AG09309 (cell line): ENCODE data around the gene INSYN1.

Source experiments
- DNase-seq: peaks from one replicate; pipeline ENCODE4 v3.0.0-alpha.2; 2010; ENCODE audit warnings: low read depth
- H3K4me3 ChIP-seq: 2 replicates; pipeline ENCODE4 v1.5.1; 2011; ENCODE audit warnings: mild to moderate bottlenecking, low read depth, low read length, moderate library complexity; ENCODE audit not compliant: control insufficient read depth
- CTCF ChIP-seq: IDR thresholded peaks from 2 replicates; pipeline ENCODE4 v1.5.1; 2011; ENCODE audit warnings: mild to moderate bottlenecking, low read depth, low read length, inconsistent platforms; ENCODE audit not compliant: insufficient read depth, control insufficient read depth; ENCODE audit errors: missing control alignments

The INSYN1 gene

DNA sequence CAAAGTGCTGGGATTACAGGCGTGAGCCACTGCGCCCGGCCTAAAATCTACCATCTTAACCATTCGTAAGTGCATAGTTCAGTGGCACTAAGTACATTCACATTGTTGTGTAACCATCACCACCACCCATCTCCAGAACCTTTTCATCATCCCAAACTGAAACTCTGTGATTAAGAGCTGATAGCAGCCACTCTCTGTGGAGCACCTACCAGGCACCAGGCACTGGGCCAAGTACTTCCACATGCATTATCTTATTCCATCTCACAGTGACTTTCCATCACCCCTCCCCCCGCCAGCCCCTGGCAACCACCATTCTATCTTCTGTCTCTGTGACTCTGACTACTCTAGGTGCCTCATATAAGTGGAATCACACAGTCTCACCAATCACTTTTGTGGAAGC lies 2.3 kb upstream of the INSYN1 start:
- no peak for TF ChIP-seq CTCF
- H3K4me3 ChIP-seq: no peak overlapping the region
- DNase-seq: no peak

DNA sequence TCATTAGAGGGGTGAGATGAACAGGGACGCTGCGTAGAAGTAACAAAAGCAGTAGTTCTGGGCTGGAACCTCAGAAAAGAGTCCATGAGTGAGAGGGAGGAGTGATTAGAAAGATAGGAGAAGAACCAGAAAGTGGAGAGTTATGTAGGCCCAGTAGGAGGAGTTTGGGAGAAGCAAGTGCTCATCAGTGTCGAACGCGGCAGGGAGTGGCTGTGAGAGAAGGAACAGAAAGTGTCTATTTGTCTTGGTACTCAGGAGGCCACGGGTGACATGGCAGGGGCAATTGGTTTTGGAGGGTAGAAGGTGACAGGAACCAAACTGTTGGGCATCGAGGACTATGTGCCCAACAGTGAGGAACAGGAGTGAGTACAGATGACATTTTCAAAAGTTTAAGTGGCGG lies 1.3 kb upstream of the INSYN1 start:
- no peak for TF ChIP-seq CTCF
- no peak overlapping the region for H3K4me3 ChIP-seq
- DNase-seq: no peak

GRCh38 chr15:73752806-73753193 lies 351 bp downstream of the INSYN1 start:
- peak overlapping the region; percentile 51 for H3K4me3 ChIP-seq
- TF ChIP-seq CTCF: no peak
- no peak for DNase-seq

DNA sequence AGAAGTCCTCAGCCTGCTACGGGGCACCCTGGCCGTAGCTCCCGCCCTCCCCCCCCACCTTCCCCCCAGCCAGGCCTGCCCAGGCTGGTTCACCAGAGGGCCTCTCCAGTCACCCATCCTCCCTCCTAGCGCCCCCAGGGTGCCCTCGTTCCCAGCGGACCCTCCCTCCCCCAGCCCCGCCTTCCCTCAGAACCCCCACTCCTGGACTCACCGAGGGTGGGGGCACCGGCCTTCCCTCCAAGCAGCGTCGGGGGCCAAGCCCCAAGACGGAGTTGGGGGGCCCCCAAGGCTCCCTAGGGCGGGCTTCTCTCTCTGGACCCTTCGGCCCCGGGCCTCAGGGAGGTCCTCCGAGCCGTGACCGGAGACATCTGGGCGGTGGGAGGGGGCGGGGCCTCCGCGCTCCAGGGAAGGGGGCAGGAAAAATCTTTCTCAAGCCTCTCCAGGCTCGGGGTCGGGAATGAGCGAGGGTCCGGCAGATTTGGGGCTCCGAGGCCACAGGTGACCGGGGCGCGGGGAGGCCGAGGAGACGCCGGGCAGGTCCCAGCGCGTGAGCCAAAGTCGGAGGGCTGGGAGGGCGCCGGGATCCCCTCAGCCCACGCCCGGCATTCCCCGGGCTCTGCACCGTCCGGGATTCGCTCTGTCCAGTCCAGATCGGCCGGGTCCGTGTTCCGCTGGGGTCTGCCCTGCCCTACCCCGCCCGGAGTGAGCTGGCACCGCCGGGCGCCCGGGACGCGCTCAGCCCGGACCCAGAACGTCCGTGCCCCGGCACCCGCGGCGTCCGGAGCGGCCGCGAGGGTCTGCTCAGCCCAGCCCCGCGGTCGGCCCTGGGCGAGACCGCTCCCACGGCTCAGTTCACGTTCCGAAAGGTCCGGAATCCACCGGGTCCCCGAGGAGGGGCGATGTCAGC lies 999 bp downstream of the INSYN1 start:
- H3K4me3 ChIP-seq: peak overlapping the region; percentile 51
- DNase-seq: no peak
- TF ChIP-seq CTCF: no peak

DNA sequence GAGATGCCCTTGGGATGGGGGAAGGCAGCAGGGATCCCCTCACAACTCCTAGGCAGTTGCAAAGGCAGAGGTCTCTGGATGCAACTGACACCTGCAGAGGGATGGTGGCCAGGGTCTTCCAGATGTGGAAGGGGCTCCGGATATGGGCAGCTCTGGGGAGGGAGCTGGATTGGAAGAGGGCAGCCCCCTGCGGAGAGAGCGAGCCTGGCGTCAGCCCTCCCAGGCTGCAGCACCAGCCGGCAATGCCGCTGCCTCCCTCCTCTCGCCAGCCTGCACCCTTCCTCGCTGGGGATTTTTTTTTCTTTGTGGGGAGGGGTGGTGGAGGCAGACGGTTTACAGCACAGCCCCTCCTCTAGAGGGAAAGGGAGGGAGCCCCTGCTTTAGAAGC lies 1.6 kb downstream of the INSYN1 start:
- DNase-seq: no peak
- peak overlapping the region; percentile 25 for H3K4me3 ChIP-seq

DNA sequence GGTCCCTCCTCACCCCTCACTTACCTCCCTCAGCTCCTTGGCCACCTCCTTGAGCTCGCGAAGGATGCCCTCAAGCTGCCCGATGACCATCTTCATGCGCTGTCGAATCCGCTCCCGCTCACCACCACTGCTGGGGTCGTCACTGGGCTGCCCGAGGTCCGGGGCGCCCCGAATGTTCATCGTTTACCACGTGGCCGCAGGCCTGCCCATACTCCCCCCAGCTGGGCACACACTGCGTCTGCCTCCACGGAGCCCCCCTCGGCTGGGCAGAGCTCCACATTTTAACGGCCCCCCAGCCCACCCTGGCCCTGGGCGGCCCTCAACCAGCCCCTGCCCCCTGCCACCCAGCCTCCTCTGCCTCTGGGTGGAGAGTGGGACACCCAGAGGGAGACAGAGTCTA lies 2.2 kb downstream of the INSYN1 start:
- H3K4me3 ChIP-seq: no peak overlapping the region
- DNase-seq: no peak
- TF ChIP-seq CTCF: no peak

More for the DNA sequence above, 1.6 kb downstream of the INSYN1 start:
- TF ChIP-seq CTCF: no peak
